ENCODE data around the gene ANXA11.
"Not testable (repeated sequence)": the region's sequence is repeated elsewhere in the genome, so short reads cannot be mapped to it uniquely, and the experiment has no call there.

Gene ANXA11

DNA sequence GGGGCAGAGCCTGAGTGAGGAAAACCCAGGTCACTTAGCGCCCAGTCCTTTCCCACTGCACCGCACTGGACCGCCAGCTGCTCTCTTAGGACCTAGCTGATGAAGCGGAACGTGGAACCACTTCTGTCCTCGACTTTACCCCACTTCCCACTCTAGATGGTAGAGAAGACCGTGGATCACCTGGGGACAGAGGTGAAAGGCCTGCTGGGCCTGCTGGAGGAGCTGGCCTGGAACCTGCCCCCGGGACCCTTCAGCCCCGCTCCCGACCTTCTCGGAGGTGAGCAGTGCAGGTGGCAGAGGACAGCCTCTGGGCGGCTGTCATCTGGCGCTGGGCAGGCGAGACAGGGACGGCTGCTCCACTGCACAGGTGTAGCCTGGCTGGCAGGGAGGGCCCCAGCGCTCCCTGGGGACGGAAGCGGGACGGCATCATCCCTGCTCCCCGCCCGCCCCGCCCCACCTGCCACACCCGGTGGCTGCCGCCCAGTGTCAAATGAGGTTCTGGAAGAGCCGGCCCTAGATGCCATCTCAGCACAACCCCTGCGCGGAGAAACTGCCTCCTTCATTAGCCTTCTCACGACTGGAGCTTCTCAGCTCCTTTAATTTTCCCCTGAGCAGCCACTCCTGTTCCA lies 61.2 kb downstream of the ANXA11 start:
- peak; percentile 63 for DNase-seq

DNA sequence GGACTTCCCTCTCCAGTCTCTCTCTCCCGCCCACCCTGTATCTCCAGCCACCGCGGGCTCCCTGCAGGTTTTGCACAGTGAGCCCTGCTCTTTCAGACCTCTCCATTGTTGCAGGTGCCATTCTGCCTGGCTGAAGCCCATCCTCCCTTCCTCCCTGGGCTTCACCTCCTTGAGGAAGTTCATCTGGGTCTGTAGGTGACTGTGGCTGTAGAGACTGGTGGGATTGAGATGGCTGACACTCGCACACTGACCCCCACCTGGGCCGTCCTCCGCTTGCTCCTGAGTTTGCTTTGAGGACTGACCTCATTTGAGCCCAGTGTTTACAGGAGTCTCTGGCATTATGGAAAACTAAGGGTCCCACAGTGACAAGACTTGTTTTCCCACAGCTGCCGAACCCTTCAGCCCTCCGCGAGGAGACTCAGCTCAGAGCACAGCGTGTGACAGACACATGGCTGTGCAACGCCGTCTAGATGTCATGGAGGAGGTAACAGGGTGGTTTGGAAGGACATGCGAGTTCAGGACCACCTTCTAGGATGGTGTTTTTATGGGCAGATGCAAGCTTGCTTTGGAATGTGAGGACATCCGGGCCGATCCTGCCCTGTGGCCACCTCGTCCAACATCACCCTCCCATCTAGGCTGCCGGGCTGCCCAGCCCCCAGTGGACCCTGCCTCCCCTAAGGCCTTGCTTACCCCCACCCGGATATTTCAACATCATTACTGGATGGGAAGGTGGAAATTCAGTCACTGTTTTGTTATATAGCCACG lies 63.5 kb downstream of the ANXA11 start:
- DNase-seq, result no peak

DNA sequence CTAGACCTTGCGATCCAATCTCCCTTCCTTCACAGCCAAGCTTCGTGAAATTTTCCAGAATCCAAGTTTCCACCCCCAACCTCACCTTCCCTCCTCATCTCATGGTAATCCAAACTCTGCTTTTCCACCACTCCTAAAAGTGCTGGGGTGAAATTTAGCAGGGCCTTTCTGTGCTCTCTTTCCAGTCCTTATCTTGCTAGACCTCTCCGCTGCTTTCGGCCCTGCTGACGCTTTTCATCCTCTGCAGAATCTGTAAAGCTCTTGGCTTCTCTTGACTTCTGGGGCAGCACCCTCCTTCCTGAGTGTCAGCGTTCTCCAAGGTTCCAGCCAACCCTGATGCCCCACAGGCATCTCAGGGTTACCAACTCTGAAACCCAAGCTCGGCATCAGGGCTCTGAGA lies 65.1 kb downstream of the ANXA11 start:
- no peak for DNase-seq

DNA sequence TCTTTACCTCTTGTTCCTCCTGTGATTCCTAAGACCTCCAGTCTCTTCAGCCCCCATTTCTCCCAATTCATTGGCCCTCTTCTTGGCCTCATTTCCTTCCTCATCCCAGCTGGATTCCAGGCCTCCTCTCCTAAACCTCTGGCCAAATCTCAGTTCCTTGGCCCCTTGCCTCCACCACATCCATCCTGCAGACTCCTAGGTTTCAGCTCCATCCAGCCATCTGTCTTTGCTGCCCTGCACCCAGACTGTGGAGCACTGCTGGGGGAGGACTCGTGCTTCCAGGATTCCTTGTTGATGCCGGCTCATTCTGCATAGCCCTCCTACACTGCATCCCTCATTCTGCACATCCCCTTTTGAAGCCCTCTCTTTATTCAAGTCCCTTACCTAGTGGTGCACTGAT lies 66.1 kb downstream of the ANXA11 start:
- DNase-seq, result no peak

DNA sequence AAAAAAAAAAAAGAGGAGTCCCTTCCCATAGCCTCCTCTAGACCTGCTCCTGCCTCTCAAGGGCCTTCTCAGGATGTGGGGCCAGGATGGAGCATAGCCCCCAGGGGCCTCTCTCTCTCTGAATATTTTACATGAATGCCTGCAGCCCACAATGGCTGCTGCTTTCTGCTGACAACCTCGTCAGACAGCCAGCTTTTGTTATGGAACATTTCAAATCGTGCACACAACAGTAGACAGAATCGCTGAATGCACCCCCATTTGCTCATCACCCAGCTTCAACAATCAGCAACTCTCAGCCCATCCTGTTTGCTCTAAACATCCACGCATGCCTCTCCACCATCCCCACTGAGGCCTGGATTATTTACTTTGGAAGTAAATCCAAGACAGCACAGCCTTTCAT lies 67.4 kb downstream of the ANXA11 start:
- no peak for DNase-seq

DNA sequence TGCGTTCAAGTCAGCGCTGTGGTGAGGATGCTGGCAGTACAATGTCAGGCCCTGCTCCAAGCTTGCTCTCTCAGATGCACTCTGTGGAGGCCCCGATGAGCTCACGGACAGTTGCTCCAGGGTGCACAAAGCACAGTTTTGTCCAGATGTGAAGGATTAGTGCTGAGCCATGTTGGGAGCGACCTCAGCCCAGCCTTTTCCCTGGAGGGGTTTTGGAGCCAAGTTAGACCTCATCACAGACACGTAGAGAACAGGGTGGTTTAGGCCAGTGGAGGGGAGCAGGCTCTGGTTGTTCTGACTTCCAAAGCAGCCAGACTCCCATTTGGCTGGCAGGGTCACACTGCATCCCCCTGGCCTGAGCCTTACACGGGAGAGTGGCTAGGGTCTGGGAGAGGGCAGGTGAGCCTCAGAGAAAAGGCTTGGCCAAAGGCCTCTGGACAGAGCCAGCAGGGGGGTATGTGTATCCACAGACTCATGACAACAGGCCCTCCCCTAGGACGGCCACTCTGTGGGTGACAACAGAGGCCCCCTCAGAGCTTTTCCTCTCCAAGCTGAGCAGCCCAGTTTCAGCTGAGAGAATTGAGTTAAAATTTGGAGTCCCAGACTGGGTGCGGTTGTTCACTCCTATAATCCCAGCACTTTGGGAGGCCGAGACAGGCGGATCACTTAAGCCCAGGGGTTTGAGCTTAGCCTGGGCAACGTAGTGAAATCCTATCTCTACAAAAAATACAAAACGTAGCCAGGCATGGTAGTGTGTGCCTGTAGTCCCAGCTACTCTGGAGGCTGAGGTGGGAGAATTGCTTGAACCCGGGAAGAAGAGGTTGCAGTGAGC lies 68.1 kb downstream of the ANXA11 start:
- DNase-seq, result no peak

DNA sequence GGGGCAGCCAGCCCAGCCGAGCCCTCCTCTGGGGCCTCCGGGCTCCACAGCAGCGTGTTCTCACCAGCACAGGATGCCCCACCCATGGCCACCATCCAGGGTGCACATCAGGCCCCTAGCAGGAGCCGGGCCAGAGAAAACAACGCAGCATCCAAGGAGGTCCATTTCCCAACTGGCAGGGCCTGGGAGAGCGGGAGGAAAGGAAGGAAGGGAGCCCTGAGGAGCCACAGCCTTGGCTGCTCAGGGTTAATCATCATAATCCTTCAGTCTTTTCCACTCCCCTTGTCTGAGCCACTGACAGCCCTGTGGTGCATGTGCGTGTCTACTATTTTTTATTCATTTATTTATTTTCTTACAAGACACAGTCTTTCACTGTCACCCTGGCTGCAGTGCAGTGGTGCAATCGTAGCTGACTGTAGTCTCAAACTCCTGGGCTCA lies 69.2 kb downstream of the ANXA11 start:
- no peak for DNase-seq

DNA sequence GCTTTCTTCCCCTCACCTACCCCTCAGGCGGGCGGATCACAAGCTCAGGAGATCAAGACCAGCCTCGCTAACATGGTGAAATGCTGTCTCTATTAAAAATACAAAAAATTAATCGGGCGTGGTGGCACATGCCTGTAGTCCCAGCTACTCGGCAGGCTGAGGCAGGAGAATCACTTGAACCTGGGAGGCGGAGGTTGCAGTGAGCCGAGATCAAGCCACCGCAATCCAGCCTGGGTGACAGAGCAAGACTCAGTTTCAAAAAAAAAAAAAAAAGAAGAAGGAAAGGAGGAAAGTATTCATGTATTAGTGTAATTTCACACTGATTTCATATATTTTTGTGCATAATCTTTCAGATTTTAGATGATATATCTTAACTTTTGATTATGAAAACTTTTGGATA lies 71.7 kb downstream of the ANXA11 start:
- DNase-seq, result not testable (repeated sequence)

DNA sequence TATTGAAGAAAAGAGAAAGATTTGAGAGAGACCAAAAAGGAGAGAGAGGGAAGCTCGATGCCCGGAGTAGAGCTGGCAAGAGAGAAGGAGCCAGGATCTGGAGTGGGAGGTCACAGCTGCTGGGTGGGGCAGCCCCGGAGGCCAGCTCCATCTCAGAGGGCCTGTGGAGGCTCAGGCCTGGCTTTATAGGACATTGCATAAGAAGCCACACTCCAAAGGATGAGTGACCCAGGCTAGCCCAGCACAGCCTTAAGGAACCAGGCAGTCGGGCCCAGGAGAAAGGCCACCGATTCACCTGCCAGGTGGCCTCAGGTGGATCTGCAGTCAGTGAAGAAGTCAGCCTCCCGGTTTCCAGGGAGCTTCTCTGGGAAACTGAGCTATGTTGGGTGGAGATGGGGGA lies 72.1 kb downstream of the ANXA11 start:
- DNase-seq, result no peak

DNA sequence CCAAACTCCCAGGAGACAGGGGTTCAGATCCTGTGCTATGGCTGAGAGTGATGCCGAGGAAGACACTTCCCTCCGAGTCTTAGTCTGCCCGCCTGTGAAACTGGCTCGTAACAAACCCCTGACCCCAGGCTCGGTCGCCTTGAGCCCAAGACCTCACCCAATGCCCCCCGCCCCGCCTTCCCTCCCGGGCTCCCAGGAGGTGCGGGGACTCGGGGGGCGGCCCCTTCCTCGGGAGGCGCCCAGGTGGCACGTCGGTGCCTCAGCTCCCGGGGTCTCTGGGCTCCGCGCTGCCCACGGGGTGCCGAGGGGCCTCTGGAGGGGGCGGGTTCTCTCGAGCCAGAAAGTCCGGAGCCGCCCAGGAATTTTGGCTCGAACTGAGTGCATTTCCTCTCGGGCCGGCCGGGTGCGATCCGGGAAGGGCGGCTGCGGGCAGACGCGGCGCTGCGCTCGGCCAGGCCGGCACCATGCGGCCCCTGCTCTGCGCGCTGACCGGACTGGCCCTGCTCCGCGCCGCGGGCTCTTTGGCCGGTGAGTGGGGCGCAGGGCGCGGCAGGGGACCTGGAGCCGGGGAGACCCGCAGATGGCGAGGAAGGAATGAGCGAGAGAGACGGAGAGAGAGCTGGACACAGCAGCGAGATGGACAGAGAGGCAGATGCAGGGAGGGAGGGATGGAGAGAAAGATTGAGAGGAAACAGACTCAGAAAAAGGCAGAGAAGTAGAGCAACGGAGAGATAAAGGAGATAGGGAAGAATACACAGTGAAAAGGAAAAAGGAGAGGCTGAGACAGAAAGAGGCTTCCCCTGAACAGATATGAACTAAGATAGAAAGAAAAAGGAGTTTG lies 72.8 kb downstream of the ANXA11 start, which contains the start of gene PLAC9:
Gene PLAC9 (plus strand): TSS at position 432 of the 841 bp plus-strand sequence. CDS start 33 bp downstream, at position 465.
- DNase-seq, result no peak

DNA sequence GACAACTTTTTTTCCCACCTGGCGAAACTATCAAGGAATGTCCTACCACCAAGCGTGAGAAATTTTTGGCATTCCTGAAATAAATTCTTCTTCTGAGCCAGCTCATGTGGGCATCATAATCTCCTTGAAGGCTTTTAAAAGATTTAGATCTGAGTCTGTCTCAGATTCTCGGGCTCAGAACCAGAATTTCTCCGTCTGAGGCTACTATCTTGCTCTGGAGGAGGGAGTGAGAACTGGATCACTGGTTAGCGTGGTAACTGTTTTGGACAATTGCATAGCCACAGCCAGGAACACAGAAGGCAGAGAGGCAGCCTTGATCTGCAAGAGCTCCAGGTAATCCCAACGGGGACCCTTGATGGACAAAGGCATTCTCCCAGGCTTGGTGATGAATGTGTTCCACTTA lies 73.8 kb downstream of the ANXA11 start:
- DNase-seq, result no peak

DNA sequence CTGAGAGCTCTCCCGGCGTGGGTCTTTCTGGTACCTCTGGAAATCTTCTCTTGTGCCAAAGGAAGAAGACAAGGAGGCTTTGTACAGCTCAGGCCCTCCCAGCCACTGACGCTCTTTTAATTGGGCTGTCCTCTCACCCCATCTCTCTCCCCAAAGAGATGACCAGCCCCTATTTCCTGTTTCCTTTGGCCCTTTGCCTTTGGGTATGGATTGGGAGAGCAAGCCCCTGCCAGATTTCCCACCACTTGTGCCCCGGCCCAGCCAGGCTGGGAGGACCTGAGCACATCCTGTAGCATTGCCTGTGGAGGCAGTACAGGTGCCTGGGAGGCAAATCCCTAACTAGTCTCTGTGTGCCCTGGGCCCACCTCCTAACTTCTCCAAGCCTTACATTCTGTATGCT lies 78.5 kb downstream of the ANXA11 start:
- DNase-seq, result no peak

DNA sequence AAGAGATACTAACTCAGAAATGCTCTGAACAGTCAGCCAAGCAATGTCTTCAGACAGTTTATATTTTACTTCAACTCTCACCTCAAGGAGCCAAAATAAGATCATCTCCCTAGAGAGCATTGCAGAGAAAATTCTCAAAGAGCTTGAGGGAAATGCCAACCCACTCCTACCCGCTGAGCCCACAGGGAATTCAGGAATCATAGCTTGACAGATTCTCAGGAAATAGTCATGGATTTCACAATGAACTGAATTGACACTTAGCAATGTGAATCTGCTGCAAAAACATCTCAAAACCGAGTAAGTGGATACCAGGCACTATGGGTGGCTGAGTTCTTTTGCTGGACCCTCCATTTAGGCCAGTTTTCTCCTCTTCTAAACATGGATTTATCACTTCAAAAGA lies 82.6 kb downstream of the ANXA11 start:
- no peak for DNase-seq

DNA sequence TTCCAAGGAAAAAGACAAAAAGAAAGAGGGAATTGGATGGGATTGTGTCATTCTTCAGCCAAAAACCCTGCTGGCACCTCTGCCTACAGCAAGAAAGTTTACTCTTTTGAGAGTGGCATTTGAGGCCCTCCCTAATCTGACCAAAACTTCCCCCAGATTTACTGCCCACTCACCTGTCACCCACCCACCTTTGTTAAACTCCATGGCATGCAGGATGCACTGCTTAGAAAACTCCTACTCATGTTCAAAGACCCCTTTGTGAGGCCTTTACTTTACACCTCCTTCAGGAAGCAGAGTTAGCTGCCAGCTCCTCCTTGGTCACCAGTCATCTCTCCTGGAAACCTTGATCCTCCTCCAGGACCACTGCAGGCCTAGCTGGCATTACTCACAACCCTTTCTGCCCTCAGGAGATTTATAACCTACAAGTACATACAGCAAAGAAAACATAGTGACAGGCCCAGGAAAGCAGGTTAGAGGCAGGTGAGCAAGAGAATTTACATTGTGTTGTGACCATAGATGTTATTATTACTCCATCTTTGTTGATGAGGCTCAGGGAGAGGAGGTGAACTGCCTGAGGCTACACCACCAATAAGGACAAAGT lies 83.1 kb downstream of the ANXA11 start:
- no peak for DNase-seq

DNA sequence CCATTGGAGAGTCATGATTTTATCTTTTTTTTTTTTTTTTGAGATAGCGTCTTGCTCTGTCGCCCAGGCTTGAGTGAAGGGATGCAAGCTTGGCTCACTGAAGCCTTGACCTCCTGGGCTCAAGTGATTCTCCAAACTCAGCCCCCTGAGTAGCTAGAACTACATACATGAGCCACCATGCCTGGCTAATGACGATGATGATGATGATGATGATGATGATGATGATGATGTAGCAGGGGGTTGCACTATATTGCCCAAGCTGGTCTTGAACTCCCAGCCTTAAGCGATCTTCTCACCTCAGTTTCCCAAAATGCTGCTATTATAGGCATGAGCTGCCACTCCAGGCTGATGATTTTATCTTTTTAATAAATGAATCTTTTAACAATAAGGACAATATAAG lies 86.7 kb downstream of the ANXA11 start:
- DNase-seq, result no peak

DNA sequence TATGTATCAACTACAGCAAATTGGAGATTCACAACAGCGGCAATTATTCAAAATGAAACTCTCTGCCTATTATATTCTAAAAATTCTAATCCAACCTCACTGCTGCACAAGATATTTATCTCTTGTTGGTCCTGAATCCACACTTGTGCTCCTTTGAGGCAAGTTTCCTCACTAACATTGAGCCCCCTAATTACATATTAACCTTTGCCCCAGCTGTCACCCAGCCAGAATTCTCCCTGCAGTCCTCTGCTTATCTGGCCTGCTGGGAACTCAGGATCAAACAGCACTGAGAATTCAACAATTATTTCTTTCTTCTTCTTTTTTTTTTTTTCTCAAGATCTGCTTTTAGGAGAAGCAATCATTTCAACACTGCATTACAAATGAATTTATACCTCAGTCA lies 94.4 kb downstream of the ANXA11 start:
- DNase-seq, result no peak

DNA sequence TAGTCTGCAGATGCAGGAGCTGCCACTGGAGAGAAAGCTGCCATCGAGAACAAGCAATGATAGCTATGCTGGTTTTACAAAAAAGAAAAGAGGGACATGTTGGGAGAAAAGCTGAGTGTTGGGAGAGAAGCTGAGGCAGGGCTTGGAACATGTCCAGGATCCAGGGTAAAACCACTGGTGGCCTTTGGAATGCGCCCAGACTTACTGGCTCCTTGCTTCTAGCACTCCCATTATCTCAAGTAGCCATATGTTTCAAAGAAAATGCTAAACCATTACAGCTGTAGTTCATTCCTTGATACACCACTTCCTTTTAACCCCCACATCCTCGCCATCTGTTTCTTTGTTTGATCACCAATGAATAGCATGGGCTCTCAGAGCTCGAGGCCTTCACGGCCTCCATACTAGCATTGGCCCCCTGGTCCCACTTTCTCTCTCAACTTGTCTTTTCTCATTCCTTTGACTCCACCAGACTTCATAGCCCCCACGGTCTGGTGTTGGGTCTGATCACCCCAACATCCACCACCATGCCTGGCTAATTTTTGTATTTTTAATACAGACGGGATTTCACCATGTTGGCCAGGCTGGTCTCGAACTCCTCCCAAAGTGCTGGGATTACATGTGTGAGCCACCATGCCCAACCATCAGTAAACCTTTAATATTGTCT lies 96.6 kb downstream of the ANXA11 start:
- DNase-seq, result no peak

DNA sequence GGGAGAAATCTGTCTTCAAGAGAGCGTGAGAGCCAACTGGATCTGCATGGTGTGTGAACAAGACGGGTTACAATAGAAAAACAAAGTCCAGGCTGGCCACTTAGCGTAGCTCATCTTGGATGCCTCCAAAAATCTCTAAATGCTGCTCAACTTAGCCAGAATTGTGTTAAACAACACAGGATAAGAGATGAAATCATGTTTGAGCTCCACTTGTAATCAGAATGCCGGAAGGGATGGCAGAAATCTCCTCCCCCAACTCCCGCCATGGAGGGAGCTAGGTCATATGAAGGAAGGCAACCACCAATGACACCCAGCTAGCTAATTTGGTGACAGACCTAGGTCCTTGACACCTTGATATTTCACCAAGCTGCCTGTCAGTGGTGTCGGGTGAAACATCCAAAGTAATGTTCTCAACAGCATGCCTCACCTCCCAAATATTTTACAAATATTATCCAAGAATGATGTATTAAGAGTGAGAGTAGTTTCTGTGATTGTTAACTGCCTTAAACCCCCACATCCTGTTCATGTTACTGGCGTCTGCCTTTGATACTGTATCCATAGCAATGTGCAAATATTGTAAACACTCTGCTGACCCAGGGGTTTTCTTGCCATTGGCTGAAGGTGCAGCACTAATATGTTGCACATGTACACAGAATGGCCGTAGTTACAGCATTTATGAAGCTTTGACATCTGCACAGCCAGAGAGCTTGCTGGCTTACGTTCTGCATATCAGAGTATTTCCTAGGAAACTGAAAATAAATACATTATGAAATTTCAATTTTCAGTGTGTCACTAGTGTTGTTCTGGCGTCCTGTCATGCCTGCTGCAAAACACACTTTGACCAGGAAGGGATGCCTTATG lies 101.0 kb downstream of the ANXA11 start:
- peak; percentile 55 for DNase-seq
